Body of pancreas (tissue), 4 donors: ENCODE results near the gene S100A14.

Experiments
- POLR2A ChIP-seq, 3 donors: fragments of 450-650 bp; IDR thresholded peaks; one replicate each; pipeline ENCODE4 v1.6.1; 2016; ENCODE audit warnings: antibody characterized with exemption in 3 of 3, mild to moderate bottlenecking in 2 of 3
- TF ChIP-seq, protein P1 (sequence below), 7 experiments: fragments of 450-650 bp in 4 of 7; fragments of 200-600 bp in 3 of 7; sonication (generic) in 3 of 7; IDR thresholded peaks; one replicate each; pipeline ENCODE4 v1.5.1; 2016 to 2019; ENCODE audit warnings: antibody characterized with exemption in 7 of 7

- TF ChIP-seq POLR2A (IDR thresholded peaks at IDR 0.05): peak in 2 of 3 donors; percentile 36 to 47
- TF ChIP-seq, protein P1, sequence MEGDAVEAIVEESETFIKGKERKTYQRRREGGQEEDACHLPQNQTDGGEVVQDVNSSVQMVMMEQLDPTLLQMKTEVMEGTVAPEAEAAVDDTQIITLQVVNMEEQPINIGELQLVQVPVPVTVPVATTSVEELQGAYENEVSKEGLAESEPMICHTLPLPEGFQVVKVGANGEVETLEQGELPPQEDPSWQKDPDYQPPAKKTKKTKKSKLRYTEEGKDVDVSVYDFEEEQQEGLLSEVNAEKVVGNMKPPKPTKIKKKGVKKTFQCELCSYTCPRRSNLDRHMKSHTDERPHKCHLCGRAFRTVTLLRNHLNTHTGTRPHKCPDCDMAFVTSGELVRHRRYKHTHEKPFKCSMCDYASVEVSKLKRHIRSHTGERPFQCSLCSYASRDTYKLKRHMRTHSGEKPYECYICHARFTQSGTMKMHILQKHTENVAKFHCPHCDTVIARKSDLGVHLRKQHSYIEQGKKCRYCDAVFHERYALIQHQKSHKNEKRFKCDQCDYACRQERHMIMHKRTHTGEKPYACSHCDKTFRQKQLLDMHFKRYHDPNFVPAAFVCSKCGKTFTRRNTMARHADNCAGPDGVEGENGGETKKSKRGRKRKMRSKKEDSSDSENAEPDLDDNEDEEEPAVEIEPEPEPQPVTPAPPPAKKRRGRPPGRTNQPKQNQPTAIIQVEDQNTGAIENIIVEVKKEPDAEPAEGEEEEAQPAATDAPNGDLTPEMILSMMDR (IDR thresholded peaks at IDR 0.05): no peak
These were observed at the start of gene S100A14 for GRCh38 chr1:153616144-153616916.
